Cerebellar cortex (tissue), 1 donor: Measurements from ENCODE around the gene GAS7.
A peak's percentile ranks its signal among the peaks of the same experiment; 100 is the strongest.

ENCODE experiments used
- DNase-seq: peaks from one replicate; pipeline ENCODE4 v3.0.0-alpha.2; 2015; ENCODE audit warnings: low spot score

Gene GAS7

DNA sequence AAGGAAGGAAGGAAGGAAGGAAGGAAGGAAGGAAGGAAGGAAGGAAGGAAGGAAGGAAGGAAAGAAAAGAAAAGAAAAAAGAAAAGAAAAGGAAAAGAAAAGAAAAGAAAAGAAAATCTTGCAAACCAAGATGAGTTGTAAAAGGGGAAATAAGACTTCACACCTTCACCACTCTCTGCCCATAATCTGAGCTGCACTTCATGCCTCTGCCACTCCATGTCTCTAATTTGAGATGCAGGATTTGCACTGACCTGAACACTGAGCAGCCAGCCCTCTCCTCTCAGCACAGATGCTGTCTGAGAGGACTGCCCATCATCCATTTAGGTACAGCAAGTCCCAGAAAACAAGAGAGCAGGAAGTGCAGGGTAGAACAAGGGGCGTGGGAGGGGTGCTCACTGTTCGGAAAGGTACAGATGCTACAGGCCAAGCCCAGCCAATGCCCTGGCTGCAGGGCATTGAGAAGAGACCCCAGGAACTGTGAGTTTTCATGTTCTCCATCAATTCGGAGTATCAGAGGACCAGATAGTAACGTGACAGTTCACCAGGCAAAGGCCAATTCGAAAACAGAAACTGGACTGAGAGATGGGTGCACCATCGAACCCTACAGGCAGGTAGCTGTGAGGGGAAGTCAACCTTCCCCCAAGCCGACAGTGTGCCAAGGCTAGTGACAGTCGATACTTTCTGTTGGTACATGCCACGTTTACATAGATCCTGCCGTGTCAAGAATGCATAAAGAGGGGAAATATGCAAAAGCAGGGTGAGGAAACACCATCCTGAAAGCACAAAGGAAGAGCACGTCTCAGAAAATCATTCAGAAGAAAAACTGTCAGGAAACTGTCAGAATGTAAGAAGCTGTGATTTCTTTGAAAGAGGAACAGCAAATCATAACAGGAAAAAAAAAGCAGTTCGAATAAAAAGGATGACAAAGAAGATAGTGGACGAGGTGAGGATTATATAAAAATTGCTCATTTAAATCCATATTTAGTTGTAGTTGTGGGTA is 151.3 kb downstream of the GAS7 start:
- DNase-seq, result no peak

DNA sequence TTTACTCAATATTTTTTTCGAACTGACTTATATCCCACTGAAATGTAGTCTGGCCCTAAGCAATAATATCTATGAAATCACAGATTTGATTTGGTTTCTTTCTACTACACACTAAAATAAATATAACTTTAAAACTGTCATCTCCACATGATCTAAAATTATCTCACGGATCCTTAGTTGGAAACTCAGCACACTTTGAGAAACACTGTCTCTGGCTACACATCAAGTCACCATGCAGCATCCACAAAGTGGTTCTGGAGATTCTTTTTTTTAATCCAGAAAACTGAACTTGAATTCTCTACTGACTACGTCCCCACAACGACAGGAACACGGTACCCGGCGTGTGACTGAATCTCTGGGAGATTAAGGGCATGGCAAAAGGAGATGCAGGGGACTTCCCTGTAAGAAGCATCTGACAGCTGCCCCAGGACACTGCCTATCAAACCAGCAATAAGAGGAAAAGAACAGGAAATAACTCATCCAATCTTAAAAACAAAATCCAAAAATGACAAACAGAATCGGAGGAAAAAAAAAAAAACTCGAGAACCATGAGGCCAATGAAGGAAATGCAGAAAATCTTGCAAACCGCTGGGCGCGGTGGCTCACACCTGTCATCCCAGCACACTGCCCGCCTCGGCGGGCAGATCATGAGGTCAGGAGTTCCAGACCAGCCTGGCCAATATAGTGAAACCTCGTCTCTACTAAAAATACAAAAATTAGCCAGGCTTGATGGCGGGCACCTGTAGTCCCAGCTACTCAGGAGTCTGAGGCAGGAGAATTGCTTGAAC is 152.3 kb downstream of the GAS7 start:
- DNase-seq, result no peak

GRCh38 chr17:10042589-10043244 is 155.7 kb downstream of the GAS7 start:
- no peak for DNase-seq

DNA sequence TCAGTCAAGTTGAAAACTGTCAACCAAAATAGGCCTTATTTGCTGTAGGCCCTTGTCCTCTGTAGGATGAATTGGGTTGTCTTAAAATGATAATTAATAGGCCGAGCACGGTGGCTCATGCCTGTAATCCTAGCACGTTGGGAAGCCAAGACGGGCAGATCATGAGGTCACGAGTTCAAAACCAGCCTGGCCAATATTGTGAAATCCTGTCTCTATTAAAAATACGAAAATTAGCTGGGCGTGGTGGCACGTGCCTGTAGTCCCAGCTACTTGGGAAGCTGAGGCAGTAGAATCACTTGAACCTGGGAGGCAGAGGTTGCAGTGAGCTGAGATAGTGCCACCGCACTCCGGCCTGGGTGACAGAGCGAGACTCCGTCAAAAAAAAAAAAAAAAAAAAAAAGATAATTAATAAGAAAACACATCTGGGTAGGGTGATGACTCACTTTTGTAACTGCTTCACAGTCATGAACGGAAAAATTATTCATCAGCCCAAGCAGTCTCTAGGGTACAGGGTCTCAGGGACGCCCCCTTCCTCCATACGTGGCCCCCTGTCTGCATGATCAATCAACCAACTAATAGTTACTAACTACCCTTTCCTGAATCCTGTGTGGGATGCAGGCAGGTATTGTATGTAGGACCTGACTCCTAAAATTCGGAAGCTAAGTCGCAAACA is 156.4 kb downstream of the GAS7 start:
- no peak for DNase-seq

- no peak for DNase-seq
Measured at GRCh38 chr17:10041287-10041612, 157.2 kb downstream of the GAS7 start.

GRCh38 chr17:10036511-10037061 is 161.8 kb downstream of the GAS7 start:
- DNase-seq, result peak; percentile 18

DNA sequence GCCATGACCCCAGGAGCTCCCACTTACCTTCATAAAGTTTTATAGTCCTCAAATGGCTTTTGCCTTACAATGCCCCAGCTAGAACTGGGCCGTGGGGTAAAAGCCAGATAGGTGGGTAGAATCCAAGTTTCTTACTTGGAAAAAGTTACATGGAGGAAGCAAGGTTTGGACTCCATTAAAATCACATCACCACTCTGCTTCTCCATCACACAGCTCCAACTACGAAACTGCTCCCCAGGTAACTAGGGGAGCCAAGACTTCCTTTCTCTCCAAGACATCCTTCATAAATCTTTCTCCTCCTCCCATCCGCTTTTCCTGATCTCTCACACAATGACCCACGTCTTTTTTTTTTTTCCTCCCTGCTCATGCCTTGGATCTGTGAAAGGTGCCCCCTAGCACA is 162.5 kb downstream of the GAS7 start:
- DNase-seq, result no peak

DNA sequence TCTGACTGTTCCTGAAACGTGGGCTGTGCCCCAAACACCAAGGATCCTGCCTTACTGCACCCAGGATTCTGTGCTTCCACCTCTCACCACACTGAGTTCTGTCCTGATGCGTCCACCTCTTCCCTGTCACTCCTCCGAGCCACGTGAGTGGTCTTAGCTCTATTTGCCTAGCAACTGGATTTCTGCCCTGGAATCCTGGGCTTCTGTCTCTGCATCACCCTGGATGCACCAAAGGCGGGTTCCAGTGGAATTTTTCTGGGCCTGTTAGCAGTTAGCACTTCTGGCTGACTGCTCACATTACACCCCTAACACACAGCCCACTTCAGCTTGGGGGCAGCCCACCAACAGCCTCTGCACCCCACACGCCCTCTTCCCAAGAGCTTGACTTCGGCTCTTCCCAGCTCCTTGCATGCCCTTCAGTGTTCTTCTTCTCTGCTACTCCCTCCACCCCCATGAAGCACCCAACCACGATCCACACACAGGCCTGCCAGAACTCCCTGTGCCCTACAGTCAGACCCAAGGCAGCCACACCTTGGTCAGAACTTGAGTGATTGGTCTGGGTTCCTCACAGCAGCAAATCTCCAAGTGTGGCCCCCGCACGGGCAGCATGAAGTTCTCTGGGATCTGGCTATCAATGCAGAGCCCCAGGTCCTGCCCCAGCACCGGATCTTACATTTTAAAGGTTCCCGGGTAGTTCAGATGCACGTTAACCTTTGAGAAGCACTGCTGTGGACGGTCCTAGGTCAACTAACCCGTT is 163.5 kb downstream of the GAS7 start:
- peak; percentile 10 for DNase-seq

DNA sequence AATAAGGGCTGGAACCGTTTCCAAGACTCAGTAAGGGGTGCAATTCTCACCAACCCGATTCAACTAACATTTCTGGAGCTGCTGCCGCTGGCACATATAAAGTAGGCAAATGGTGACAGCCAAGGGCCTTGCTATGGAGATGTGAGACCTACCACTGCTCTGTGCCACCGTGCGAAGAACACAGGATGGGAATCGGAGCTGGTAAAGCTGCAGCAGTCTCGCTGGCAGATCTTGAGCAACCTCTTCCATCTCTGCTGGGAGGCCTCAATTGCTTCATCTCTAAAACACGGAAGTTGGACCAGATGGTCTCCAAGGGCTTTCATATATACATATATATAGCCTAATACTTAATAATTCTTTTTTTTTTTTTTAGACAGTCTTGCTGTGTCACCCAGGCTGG is 164.4 kb downstream of the GAS7 start:
- DNase-seq, result no peak

- no peak for DNase-seq
Measured at GRCh38 chr17:10033449-10033848, 165.0 kb downstream of the GAS7 start.

- DNase-seq, result no peak
Measured at GRCh38 chr17:10032118-10032852, 166.1 kb downstream of the GAS7 start.

DNA sequence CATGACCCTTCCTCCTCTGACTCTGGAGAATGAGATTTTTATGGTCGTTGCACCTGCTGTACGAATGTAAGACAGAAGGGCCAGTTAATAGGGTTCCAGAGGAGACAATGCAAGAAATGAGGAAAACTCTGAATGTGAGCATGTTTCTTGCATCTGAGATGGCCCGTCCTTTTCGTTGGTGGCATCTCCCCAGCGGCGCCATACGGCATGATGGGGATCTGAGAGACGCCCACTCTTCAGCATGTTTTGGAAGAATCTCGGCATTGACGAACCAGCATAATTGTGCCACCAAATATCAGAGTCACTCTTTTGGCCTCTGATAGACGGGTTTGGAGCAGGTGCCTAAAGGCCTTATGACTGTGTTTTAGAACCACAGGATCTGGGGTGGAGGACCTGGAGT is 166.8 kb downstream of the GAS7 start:
- no peak for DNase-seq

DNA sequence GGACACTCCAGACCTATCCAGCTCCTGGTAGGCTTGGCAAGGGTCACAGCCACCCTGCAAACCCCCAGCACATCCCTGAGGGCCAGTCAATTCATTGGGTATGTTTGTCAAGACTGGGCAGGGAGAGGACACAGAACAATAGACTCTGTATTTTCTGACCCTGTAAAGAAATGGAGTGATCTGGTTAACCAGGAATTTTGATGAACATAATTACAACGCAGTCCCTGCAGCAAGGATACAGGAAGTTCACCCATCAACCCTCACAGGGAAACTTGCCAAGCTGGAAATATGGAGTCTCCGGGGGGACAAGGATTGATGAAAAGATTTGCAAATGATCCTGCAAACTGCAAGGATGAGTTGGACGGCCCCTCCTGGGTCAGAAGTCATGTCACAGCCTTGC is 167.3 kb downstream of the GAS7 start:
- no peak for DNase-seq

DNA sequence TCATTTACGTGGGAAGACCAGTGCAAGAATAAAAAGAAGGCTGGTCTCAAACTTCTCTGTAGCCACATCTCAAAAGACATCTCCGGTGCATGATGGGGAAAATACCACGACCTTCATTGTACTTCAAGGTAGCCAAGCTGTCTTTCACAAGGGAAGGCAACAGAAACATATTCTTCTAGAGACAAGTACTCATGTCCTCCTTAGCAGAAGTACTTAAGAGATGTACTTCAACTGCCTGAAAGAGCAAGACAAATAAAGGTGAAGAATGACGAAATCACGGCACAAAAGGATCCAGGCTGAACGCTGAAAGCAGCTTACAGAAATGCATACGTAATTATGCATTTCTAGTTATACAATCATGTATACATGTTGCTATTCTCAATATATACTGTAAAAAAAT is 169.3 kb downstream of the GAS7 start:
- no peak for DNase-seq

- DNase-seq, result no peak
Measured at GRCh38 chr17:10025976-10026901, 172.2 kb downstream of the GAS7 start.

- no peak for DNase-seq
Measured at GRCh38 chr17:10025224-10025623, 173.2 kb downstream of the GAS7 start.

- no peak for DNase-seq
Measured at GRCh38 chr17:10022416-10022815, 176.0 kb downstream of the GAS7 start.

DNA sequence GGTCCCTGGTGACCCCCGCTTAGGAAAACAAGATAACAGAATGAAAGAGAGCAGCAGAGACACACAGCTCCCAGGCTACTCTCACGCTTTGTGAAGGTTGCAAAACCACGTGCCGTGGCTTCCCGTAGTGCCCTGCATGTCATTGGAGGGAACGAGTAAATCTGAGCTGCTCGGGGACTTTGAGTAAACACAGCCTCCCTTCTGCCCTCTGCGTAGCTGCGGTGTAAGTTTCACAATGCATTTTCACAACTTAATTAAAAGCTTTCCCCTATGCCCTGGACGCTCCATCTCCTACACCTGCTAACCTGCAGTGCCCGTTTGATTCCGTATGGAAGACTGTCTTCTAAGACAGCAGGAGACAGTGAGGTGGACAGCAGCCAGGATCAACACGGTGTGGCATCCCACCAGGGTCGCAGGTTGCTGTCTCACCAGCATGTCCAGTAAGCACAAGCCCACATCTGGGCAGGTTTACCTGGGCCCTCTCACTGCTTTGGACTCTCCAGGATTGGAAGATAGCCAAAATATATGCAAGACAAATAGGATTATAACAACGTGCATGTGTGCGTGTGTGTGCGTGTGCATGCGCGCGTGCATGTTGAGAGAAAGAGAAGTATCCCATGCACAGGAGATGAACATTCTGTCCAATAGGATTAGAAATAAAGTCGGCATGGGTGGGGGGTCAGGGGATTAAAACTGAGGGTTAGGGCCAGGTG is 177.0 kb downstream of the GAS7 start:
- no peak for DNase-seq
